ENCODE results near the gene HOXD10. TPM values are rescaled to one million over a fixed set of nuclear protein-coding genes. Genes with fewer than 3 reads are reported as not detected.

HOXD10 gene
- total and polyA plus RNA-seq, 4 donors, result not detected

DNA sequence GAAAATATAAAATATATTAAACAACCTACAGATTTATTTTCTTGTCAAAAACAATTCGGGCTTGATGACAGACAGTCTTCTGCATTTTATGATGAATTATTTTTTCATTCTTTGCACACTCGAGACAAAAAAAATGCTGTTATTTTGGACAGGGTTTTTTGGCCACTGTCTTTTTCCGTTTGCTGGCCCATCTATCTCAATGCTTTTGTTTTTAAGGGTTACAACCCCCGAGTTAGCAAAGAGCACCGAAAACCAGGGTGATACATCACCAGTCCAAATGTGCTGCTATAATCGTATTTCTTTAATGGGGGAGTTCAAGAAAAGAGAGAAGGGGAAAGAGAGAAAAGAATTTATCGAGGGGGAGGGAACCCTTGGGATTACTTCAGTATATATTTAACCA lies 40.5 kb upstream of the HOXD10 start:
- H3K27me3 ChIP-seq (ENCODE audit: control insufficient read depth in 4 of 4, insufficient read depth in 4 of 4, low read length in 3 of 4), result peaks cover 0 to 57% (median 34%) of the 10 kb centered on the region in 4 donors
- peaks cover 0 to 7% (median 2%) of the 10 kb centered on the region in 4 donors for H3K9me3 ChIP-seq (ENCODE audit: control insufficient read depth in 4 of 4, low read length in 3 of 4)
- no peak for TF ChIP-seq JUND (IDR thresholded peaks at IDR 0.05)
- TF ChIP-seq, protein P1, sequence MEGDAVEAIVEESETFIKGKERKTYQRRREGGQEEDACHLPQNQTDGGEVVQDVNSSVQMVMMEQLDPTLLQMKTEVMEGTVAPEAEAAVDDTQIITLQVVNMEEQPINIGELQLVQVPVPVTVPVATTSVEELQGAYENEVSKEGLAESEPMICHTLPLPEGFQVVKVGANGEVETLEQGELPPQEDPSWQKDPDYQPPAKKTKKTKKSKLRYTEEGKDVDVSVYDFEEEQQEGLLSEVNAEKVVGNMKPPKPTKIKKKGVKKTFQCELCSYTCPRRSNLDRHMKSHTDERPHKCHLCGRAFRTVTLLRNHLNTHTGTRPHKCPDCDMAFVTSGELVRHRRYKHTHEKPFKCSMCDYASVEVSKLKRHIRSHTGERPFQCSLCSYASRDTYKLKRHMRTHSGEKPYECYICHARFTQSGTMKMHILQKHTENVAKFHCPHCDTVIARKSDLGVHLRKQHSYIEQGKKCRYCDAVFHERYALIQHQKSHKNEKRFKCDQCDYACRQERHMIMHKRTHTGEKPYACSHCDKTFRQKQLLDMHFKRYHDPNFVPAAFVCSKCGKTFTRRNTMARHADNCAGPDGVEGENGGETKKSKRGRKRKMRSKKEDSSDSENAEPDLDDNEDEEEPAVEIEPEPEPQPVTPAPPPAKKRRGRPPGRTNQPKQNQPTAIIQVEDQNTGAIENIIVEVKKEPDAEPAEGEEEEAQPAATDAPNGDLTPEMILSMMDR (IDR thresholded peaks at IDR 0.05; ENCODE audit: low read depth, low read length, missing input control), result no peak
- TF ChIP-seq HNF4A (conservative IDR thresholded peaks at IDR 0.05), result no peak
- TF ChIP-seq YY1 (IDR thresholded peaks at IDR 0.05), result no peak
- TF ChIP-seq EGR1 (IDR thresholded peaks at IDR 0.05; ENCODE audit: low read depth in 2 of 2), result no peak
- TF ChIP-seq FOXA2 (IDR thresholded peaks at IDR 0.05), result no peak
- no peak for TF ChIP-seq HNF4G (IDR thresholded peaks at IDR 0.05)
- TF ChIP-seq, protein P2, sequence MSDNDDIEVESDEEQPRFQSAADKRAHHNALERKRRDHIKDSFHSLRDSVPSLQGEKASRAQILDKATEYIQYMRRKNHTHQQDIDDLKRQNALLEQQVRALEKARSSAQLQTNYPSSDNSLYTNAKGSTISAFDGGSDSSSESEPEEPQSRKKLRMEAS (IDR thresholded peaks at IDR 0.05), result no peak
- TF ChIP-seq NR2F2 (IDR thresholded peaks at IDR 0.05), result no peak
- TF ChIP-seq, protein P3, sequence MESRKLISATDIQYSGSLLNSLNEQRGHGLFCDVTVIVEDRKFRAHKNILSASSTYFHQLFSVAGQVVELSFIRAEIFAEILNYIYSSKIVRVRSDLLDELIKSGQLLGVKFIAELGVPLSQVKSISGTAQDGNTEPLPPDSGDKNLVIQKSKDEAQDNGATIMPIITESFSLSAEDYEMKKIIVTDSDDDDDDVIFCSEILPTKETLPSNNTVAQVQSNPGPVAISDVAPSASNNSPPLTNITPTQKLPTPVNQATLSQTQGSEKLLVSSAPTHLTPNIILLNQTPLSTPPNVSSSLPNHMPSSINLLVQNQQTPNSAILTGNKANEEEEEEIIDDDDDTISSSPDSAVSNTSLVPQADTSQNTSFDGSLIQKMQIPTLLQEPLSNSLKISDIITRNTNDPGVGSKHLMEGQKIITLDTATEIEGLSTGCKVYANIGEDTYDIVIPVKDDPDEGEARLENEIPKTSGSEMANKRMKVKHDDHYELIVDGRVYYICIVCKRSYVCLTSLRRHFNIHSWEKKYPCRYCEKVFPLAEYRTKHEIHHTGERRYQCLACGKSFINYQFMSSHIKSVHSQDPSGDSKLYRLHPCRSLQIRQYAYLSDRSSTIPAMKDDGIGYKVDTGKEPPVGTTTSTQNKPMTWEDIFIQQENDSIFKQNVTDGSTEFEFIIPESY (IDR thresholded peaks at IDR 0.05), result no peak
- TF ChIP-seq SP1 (IDR thresholded peaks at IDR 0.05), result no peak
- TF ChIP-seq, protein P4, sequence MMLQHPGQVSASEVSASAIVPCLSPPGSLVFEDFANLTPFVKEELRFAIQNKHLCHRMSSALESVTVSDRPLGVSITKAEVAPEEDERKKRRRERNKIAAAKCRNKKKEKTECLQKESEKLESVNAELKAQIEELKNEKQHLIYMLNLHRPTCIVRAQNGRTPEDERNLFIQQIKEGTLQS (IDR thresholded peaks at IDR 0.05), result no peak
- TF ChIP-seq TAF1 (conservative IDR thresholded peaks at IDR 0.05), result no peak
- TF ChIP-seq RXRA (IDR thresholded peaks at IDR 0.05), result no peak
- TF ChIP-seq GABPA (IDR thresholded peaks at IDR 0.05 in 1 of 2, conservative IDR thresholded peaks at IDR 0.05 in 1 of 2), result no peak
- TF ChIP-seq FOXA1 (IDR thresholded peaks at IDR 0.05), result no peak
- TF ChIP-seq RAD21 (IDR thresholded peaks at IDR 0.05), result no peak
- TF ChIP-seq, protein P5, sequence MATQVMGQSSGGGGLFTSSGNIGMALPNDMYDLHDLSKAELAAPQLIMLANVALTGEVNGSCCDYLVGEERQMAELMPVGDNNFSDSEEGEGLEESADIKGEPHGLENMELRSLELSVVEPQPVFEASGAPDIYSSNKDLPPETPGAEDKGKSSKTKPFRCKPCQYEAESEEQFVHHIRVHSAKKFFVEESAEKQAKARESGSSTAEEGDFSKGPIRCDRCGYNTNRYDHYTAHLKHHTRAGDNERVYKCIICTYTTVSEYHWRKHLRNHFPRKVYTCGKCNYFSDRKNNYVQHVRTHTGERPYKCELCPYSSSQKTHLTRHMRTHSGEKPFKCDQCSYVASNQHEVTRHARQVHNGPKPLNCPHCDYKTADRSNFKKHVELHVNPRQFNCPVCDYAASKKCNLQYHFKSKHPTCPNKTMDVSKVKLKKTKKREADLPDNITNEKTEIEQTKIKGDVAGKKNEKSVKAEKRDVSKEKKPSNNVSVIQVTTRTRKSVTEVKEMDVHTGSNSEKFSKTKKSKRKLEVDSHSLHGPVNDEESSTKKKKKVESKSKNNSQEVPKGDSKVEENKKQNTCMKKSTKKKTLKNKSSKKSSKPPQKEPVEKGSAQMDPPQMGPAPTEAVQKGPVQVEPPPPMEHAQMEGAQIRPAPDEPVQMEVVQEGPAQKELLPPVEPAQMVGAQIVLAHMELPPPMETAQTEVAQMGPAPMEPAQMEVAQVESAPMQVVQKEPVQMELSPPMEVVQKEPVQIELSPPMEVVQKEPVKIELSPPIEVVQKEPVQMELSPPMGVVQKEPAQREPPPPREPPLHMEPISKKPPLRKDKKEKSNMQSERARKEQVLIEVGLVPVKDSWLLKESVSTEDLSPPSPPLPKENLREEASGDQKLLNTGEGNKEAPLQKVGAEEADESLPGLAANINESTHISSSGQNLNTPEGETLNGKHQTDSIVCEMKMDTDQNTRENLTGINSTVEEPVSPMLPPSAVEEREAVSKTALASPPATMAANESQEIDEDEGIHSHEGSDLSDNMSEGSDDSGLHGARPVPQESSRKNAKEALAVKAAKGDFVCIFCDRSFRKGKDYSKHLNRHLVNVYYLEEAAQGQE (IDR thresholded peaks at IDR 0.05), result no peak
- no peak for DNase-seq (ENCODE audit: low spot score)
- H3K27ac ChIP-seq (ENCODE audit: low read depth in 1 of 2, low read length in 2 of 2), result no peak overlapping the region
- H3K4me1 ChIP-seq (ENCODE audit: control insufficient read depth in 4 of 4, insufficient read depth in 4 of 4, low read length in 3 of 4), result peaks cover 0 to 16% (median 4%) of the 10 kb centered on the region in 4 donors
- H3K9ac ChIP-seq (ENCODE audit: low read depth in 1 of 2, low read length in 2 of 2), result no peak overlapping the region
- H3K4me3 ChIP-seq (ENCODE audit: low read depth in 1 of 3, low read length in 3 of 3), result no peak overlapping the region
- no peaks in the 10 kb centered on the region for H3K36me3 ChIP-seq (ENCODE audit: control insufficient read depth in 4 of 4, insufficient read depth in 3 of 4, low read depth in 1 of 4, low read length in 3 of 4)
- 18% methylated on average over 7 of the region's 7 CpGs for WGBS
